GM19239 (cell line): Measurements from ENCODE around the gene VAV1.
"Not testable (repeated sequence)": the region's sequence is repeated elsewhere in the genome, so short reads cannot be mapped to it uniquely, and the experiment has no call there.

Experiments used
- DNase-seq: peaks from one replicate; pipeline ENCODE4 v3.0.0; 2011; ENCODE audit warnings: low spot score; ENCODE audit not compliant: insufficient read length
- FAIRE-seq: peaks from 2 replicates; lab custom pipeline; 2011; peaks lifted over from hg19 to GRCh38; lab: Jason Lieb, UNC

VAV1 gene

DNA sequence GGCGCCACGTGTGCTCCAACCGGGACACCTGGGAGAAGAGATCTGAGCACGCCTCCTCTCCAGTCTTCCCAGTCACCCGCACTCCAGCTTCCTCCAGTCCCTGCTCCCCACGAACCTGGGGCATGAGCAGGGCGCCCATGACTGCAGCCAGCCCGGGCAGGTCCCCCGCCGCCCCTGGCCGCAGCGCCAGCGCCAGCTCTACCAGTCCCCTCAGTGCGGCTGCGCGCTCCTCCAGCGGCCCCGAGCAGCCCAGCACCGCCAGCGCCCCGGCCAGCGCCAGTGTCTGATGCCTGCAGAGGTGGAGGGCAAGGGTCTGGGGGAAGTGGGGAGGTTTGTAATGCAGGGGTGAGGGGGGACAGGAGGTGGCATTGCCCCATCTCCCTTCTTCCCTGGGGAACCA lies 18.4 kb upstream of the VAV1 start:
- no peak for FAIRE-seq
- DNase-seq: no peak

DNA sequence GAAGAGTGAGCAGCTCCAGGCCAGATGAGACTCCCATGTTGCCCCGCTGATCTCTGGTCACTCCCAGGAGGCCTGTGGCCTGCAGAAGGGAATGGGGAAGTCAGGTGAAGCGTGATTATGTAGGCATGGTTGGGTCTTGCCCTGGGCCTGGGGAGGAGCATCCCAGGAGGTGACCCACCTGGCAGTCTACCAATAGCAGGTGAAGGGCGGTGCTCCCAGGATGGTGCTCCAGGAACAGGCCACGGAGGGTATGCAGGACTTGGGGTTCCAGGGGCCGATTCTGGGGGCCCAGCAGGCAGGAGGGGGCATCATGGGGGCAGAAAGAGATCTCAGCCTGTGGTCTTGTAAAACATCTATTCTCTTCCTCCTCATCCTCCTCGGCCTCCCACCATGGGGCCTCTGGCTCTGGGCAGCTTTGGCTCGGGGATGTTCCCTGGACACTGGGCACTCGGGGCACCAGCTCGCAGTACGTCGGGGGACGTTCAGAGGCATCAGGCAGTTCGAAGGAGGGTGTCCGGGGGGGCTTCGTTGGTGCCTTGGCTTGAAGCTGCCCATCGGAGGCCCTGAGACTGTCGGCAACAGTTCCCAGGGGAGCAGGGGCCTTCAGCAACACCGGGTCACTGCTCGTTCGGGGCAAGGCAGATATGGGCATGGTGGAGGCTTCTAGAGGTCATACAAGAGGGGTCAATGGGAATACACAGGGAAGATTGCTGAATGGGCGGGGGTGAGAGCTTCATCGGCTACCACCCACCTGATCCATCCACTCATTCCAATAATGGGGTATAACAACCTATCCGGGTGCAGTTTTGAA lies 17.6 kb upstream of the VAV1 start:
- FAIRE-seq (no peak), DNase-seq (no peak)

DNA sequence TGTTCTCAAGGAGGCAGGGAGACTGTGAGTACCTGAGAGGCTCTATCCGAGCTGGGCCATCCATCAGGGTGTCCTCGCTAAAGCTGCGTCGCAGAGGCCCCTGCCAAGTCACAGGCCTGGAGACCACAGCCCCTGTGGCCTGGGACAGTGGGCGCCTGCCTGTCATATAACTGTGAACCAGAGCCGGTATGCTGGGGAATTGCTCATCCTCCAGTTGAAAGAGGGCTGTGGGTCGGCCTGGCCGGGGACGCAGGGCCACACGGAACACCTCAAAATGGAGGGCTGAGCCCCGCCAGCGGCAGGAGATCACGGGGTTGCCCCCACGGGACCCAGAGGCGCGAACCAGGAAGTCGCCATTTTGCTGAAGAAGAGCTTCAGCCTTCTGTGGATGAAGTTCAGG lies 11.9 kb upstream of the VAV1 start:
- DNase-seq (no peak), FAIRE-seq (no peak)

DNA sequence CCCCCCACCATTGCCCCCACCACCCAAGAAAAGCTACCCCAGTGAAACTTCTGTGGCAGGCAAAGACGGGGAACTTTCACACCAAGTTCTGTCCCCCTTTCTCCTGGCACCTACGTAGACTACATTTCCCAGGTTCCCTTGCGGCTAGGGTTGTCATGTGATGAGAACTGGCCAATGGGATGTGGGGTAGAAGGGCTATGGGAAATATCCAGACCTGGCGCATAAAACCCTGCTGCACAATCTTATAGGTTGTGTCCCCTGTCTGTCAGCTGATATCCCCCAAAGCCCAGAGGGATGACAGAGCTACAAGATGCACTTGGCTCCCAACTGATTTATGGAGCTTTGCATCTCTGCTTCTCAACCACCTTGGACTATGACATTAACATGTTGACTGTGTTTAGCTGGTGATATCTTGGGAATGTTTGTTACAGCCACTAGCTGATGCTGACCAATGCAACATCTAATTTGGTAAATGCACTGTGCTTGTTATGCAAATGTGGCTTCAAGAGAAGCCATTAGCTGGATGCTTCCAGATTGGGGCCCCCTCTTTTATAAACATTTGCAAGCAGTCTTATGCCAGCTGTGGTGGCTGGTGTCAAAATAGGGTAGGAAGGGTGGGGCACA lies 11.3 kb upstream of the VAV1 start:
- FAIRE-seq: peak; percentile 77
- DNase-seq: no peak

DNA sequence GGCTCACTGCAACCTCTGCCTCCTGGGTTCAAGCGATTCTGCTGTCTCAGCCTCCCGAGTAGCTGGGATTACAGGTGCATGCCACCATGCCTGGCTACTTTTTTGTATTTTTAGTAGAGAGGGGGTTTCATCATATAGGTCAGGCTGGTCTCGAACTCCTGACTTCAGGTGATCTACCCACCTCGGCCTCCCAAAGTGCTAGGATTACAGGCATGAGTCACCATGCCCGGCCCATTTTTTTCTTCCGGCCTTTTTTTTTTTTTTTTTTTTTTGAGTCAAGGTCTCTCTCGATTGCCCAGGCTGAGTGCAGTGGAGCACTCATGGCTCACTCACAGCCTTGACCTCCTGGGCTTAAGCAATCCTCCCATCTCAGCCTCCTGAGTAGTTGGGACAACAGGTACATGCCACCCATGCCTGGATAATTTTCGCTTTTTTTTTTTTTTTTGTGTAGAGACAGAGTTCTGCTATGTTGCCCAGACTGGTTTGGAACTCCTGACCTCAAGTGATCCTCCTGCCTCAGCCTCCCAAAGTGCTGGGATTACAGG lies 10.2 kb upstream of the VAV1 start:
- not testable (repeated sequence) for FAIRE-seq, DNase-seq

DNA sequence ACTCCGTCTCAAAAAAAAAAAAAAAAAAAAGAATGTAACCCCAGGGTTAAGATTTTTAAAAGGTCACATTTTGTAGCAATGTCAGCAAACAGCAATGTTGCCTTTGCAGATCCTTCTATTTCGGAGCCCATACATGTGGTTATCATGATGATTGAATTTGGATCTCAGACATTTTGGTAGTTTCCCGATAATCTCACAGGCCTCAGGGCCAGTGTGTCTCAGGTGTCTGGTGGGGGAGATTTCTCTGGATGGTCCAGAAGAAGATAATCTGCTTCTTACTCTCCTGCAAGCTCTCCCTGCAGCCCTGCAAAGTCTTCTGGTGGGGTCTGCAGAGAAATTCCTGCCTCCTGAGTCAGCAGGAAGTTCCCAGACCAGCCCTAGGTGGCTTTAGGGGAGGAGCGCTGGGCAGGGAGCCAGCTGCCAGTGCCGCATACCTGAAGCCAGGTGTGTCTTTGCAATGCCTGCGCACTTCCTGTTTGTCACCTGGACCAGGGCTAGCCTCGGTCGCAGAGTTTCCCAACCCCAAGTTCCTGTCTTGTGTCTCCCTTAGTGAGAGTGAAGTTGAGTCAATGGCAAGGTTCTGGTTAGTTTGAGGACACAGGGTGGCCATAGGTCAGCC lies 6.7 kb upstream of the VAV1 start:
- FAIRE-seq: no peak

DNA sequence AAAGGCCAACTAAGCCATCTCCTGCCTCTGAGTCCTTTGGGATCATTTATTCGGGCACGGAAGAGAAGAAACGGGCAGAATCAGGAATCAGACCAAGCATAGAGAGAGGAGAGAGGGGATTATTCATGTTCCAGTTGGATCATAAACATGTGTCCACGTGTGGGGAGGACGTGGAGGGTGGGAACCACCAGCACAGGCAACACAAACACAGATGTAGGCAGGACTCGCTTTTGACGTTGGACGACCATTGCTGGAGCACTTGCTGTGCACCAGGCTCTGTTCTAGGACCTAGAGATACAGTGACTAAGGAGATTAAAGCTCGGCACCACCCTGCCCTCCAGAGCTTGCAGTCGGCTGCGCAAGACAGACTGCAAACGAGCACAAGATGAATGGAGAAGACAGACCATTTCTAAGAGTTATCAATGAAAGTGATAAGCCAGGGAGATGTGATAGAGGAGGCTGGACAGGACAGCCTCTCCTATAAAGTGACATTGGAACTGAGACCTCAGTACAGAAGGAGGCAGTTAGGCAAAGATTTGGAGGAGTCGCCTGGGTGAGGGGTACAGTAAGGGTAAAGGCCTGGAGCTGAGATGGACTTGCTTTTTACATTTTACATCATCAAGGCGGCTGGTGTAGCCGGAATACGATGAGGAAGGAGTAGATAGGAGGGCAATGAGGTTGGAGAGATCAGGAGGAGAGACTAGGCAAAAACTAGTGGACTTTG lies 6.0 kb upstream of the VAV1 start:
- FAIRE-seq (peak; percentile 33), DNase-seq (no peak)

More for the DNA sequence above, 6.7 kb upstream of the VAV1 start:
- no peak for DNase-seq

DNA sequence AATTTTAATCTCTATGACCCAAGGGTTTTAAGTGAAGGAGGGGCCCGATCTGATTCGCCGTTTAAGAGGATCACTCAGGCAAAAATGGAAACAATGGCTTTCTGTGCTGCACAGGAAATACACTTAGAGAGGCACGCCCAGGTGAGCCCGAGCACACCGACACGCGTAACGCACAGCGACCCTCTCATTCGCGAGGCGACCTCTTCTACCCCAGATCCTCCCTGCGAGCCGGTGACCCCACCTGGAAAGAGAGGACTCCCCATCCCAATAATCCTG lies 5.5 kb upstream of the VAV1 start:
- DNase-seq (no peak), FAIRE-seq (no peak)

DNA sequence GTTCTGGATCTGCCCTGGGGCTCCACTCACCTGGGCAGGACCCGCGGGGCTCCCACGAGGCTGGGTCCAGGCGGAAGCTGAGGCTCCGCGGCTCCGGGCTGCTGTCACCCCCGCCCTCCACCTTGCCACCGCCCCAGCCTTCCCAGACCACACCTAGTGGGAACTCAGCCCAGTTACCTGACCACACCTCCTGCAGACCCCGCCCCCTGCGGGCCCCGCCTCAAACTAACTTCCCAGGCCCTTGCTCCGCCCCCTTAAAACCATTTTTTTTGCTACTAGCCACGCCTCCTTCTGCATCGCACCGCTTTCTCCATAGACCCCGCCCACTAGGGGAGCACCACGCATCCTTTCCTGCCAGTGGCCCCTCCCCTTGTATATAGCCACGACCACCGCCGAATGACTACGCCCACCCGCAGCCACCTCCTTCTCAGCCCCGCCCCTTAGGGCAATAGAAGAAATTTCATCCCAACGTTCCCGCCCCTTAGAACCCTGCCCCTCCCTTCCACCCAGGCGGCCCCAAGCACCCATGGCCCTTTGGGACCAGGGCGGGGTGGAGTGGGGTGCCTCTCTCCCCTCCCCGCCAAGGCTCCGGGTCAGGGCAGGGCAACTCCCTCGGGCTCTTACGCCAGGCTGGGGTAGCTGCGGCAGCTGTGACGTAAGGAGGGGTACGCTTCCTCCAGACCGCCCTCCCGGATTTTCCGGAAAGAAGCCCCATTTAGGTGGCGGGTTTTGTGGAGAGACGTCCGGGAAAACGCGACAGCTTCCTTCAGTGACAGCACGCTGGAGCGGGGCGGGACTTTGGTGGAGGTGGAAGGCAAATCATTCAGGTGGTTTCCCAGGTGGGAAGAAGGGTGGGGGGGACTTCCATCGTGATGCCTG lies 4.9 kb upstream of the VAV1 start, which contains the start of gene SH2D3A:
SH2D3A (minus strand) TSS at position 79 of the 879 bp plus-strand sequence. CDS start 3,687 bp downstream, outside the sequence.
- FAIRE-seq (peak; percentile 94), DNase-seq (peak; percentile 75)

DNA sequence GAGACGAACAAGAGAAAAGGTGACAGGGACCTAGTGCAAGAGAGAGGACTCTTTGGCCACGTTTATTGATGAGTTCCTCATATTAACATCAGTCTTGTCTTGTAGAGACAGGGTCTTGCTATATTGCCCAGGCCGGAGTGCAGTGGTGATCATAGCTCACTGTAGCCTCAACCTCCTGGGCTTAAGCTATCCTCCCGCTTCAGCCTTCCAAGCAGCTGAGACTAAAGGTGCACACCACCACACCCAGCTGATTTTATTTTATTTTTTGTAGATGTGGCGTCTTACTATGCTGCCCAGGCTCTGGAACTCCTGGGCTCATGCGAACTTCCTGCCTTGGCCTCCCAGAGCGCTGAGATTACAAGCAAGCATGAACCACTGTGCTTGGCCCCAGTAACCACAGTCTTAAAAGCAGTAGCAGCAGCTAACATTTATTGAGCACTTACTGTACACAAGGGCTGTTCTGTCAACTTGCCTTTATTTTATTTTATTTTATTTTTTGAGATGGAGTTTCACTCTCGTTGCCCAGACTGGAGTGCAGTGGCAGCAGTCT lies 4.2 kb upstream of the VAV1 start:
- FAIRE-seq (no peak), DNase-seq (no peak)

DNA sequence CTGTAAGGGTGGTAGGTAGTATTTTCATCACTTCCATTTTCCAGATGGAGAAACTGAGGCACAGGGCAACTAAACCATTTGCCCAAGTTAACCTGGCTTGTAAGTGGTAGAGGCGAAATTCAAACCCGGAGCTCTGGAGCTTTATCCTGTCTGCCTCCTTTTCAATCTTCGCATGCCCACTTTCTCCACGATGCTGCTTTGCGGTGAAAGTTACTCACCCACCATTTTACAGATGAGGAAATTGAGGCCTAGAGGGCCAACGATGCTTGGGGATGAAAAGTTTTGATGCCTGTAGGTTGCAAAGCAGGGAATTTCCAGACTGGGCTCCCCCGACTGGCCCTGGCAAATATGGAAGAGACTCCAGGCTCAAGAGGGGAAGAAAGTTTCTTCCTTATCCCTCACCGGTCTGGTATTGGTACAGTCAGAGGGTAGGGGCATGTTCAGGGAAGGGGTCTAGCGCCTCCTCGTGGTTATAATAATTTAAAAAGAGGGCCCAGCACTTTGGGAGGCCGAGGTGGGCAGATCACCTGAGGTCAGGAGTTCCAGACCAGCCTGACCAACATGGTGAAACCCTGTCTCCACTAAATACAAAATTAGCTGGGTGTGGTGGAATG lies 3.4 kb upstream of the VAV1 start:
- DNase-seq (no peak), FAIRE-seq (no peak)

DNA sequence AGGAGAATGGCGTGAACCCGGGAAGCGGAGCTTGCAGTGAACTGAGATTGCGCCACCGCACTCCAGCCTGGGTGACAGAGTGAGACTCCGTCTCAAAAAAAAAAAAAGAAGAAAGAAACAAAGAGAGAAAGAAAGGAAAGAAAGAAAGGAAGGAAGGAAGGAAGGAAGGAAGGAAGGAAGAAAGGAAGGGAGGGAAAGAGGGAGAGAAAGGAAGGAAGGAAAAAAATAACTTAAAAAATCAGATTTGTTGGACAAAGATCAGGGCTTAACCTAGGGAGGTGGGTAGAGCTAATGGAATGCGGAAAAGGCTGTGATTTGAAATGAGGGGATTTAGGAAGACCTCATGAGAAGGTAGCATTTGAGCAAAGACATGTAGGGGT lies 870 bp upstream of the VAV1 start:
- not testable (repeated sequence) for DNase-seq, FAIRE-seq

DNA sequence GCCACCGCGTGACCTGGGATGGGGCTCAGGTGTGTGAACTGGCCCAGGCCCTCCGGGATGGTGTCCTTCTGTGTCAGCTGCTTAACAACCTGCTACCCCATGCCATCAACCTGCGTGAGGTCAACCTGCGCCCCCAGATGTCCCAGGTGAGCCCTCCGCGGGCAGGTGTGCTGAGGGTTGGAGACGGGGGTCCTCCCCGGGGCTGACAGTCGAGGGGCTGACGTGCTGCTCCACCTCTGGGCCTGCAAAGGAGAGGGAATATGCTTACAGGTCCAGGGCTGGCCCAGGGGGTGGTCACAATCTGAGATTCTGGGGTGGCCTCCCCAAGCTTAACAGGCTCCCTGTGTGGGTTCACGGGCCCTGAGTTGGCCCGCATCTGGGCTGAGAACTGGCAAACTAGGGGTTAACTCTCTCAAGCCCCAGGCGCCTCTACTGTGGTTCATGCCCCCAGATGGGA lies 386 bp downstream of the VAV1 start:
- FAIRE-seq (no peak), DNase-seq (no peak)

DNA sequence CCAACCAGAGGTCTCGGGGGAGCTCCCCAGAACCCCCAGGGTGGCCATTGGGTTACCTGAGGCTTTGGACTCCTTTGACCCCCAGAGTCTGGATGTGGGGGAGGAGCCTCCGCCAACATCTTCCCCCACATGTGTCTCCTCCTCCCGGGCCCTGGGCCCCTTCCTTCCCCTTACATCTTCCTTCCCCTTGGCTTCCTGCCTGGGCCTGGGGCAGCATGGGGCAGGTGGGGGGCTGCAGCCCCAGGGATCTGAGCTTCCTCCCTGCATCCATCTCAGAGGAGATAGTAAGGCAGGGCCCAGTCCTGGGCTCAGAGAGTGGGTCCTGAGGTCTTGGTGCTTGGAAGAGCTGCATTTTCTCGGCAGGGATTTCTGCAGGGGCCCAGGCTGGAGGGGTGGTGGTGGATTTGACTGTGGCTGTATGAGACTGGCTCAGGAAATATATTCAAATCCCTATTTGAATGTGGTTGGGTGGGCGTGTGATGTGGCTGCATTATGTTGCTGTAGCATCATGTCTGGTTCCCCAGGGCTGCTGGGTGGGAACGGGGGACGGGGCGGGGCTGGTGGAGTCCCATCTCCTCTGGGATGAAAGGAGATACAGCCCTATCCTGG lies 919 bp downstream of the VAV1 start:
- DNase-seq: peak; percentile 38
- peak; percentile 87 for FAIRE-seq

DNA sequence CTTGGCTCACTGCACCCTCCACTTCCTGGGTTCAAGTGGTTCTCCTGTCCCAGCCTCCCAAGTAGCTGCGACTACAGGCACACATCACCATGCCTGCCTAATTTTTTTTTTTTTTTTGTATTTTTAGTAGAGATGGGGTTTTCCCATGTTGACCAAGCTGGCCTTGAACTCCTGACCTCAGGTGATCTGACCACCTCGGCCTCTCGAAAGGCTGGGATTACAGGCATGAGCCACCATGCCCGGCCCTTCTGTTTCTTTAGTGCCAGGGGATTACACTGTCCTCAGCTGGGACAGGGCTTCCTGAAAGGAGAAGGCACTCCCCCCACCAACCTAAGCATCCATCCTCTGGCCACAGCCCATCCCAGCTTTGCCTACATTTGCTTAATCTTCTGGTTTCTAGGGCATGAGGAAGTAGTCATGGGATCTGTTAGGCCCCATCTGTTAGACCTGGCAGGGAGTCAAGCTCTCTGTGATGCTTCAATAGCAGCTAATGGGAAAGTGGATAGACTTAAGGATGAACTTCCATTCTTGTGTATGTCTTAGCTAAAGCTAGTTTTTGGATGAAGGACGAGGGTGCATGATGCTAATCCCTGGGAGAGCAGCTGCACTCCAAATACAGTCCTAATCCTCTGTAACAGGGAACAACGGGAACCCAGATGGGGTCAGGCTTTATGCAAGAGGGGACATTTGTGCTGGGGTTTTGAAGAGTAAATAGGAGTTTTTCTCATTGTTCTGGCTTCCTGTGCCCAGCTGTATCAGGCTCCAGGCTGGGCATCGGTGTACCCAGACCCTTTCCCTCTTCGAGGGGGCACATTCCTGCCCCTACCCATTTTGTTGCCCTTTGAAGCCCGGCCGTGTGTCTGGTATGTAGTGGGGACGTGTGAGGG lies 2.6 kb downstream of the VAV1 start:
- DNase-seq (no peak), FAIRE-seq (no peak)

DNA sequence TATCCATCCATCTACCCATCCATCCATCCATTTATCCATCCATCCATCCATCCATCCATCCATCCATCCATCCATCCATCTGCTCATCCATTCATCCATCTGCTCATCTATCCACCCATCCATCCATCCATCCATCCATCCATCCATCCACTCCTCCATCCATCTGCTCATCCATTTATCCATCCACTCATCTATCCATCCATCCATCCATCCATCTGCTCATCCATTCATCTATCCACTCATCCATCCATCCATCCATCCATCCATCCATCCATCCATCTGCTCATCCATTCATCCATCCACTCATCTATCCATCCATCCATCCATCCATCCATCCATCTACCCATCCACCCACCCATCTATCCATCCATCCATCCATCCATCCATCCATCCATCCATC lies 3.5 kb downstream of the VAV1 start:
- not testable (repeated sequence) for DNase-seq, FAIRE-seq

DNA sequence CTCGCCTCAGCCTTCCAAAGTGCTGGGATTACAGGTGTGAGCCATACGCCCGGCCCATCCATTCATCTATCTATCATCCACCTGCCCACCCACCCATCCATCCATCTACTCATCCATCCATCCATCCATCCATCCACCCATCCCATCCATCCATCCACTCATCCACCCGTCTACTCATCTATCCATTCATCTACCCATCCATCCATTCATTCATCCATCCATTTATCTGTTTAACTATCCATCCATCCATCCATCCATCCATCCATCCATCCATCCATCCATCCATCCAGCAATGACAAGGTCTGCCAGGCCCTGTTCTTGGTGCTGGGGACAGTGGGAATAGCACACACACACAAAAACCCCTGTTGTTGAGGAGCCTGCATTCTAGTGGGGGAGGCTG lies 4.5 kb downstream of the VAV1 start:
- FAIRE-seq: no peak

More for the DNA sequence above, 4.5 kb downstream of the VAV1 start:
- DNase-seq: no peak
